SK-N-SH (cell line): ENCODE results near the gene IPCEF1. TPM values are rescaled to one million over a fixed set of nuclear protein-coding genes. Genes with fewer than 3 reads are reported as not detected.
"Not testable (repeated sequence)": the region's sequence is repeated elsewhere in the genome, so short reads cannot be mapped to it uniquely, and the experiment has no call there.

ENCODE experiments used
- CTCF ChIA-PET: fragments of 300-600, 350-600 bp; formaldehyde crosslinking; extraction: SDS; loops from one replicate; lab custom pipeline; 2021; lab: Yijun Ruan, JAX
- POLR2A ChIA-PET: fragments of 350-600 bp; sonication (Branson Sonifier 250); formaldehyde crosslinking; extraction: SDS; loops from one replicate; lab custom pipeline; 2020; ENCODE audit warnings: antibody characterized with exemption, inconsistent platforms; lab: Yijun Ruan, JAX
- DNase-seq: peaks from one replicate; pipeline ENCODE4 v3.0.0; 2012
- H2AFZ ChIP-seq: fragments of 200-600 bp; sonication (generic); 2 replicates; pipeline ENCODE4 v1.8.1; 2016; ENCODE audit warnings: antibody characterized with exemption, mild to moderate bottlenecking, low read depth
- H3F3A ChIP-seq: fragments of 200-600 bp; sonication (generic); replicated peaks from 2 replicates; pipeline ENCODE3; 2016; ENCODE audit warnings: antibody characterized with exemption, mild to moderate bottlenecking; ENCODE audit not compliant: insufficient read depth
- H3K27ac ChIP-seq, 2 experiments: fragments of 200-500 bp in 1 of 2; fragments of 200-600 bp in 1 of 2; sonication (Bioruptor generic) in 1 of 2; sonication (generic), shearing (Covaris generic) in 1 of 2; 2 replicates each; pipeline versions ENCODE4 v1.5.1 to v1.6.1; 2014 to 2016; ENCODE audit warnings: low read depth in 2 of 2, inconsistent platforms in 1 of 2, low read length in 1 of 2, mild to moderate bottlenecking in 1 of 2, mixed read lengths in 1 of 2
- H3K27me3 ChIP-seq: fragments of 200-600 bp; sonication (generic), shearing (Covaris generic); 2 replicates; pipeline ENCODE4 v1.6.1; 2016; ENCODE audit warnings: mixed run types; ENCODE audit not compliant: insufficient read depth
- H3K36me3 ChIP-seq, 2 experiments: fragments of 200-500 bp in 1 of 2; fragments of 200-600 bp in 1 of 2; sonication (Bioruptor generic) in 1 of 2; sonication (generic) in 1 of 2; replicated peaks in 1 of 2; 2 replicates each; pipeline versions ENCODE3 to v1.5.1; 2014 to 2016; ENCODE audit warnings: low read length in 1 of 2, mild to moderate bottlenecking in 1 of 2; ENCODE audit not compliant: insufficient read depth in 2 of 2, control insufficient read depth in 1 of 2
- H3K4me1 ChIP-seq, 2 experiments: fragments of 200-500 bp in 1 of 2; fragments of 200-600 bp in 1 of 2; sonication (Bioruptor generic) in 1 of 2; sonication (generic), shearing (Covaris generic) in 1 of 2; 2 replicates each; pipeline versions ENCODE4 v1.5.1 to v1.6.1; 2014 to 2016; ENCODE audit warnings: low read depth in 1 of 2, low read length in 1 of 2, mixed run types in 1 of 2; ENCODE audit not compliant: insufficient read depth in 2 of 2, control insufficient read depth in 1 of 2
- H3K4me2 ChIP-seq: fragments of 200-600 bp; sonication (generic), shearing (Covaris generic); 2 replicates; pipeline ENCODE4 v1.6.1; 2017; ENCODE audit warnings: mixed run types
- H3K4me3 ChIP-seq, 2 experiments: fragments of 200-500 bp in 1 of 2; fragments of 200-600 bp in 1 of 2; sonication (Bioruptor generic) in 1 of 2; sonication (generic), shearing (Covaris generic) in 1 of 2; 2 replicates each; pipeline versions ENCODE4 v1.5.1 to v1.8.1; 2014 to 2016; ENCODE audit warnings: low read depth in 2 of 2, inconsistent platforms in 1 of 2, low read length in 1 of 2, mild to moderate bottlenecking in 1 of 2, mixed read lengths in 1 of 2, moderate library complexity in 1 of 2
- H3K79me2 ChIP-seq: fragments of 200-600 bp; sonication (generic); 2 replicates; pipeline ENCODE4 v1.8.1; 2017; ENCODE audit warnings: mild to moderate bottlenecking; ENCODE audit not compliant: insufficient read depth
- H3K9ac ChIP-seq: fragments of 200-600 bp; sonication (generic); 2 replicates; pipeline ENCODE4 v1.6.1; 2017; ENCODE audit warnings: mixed run types
- H3K9me2 ChIP-seq: fragments of 200-600 bp; sonication (generic); 2 replicates; pipeline ENCODE4 v1.6.1; 2017; ENCODE audit warnings: mixed run types
- H3K9me3 ChIP-seq: fragments of 200-600 bp; sonication (generic); 2 replicates; pipeline ENCODE4 v1.6.1; 2017; ENCODE audit warnings: mixed run types, mild to moderate bottlenecking, moderate library complexity
- H4K20me1 ChIP-seq: fragments of 200-600 bp; sonication (generic); 2 replicates; pipeline ENCODE4 v1.6.1; 2017; ENCODE audit warnings: mild to moderate bottlenecking, mixed run types; ENCODE audit not compliant: insufficient read depth
- CHD2 ChIP-seq: fragments of 150-350 bp; IDR thresholded peaks from 2 replicates; pipeline ENCODE4 v1.6.1; 2018; ENCODE audit warnings: low read length; ENCODE audit not compliant: partially characterized antibody
- ELF1 ChIP-seq: IDR thresholded peaks from 2 replicates; pipeline ENCODE4 v1.4.0; 2012
- FOXJ3 ChIP-seq: sonication (generic); formaldehyde crosslinking; IDR thresholded peaks from 2 replicates; pipeline ENCODE4 v1.5.1; 2020; ENCODE audit warnings: mild to moderate bottlenecking, missing genetic modification reagents
- IRF3 ChIP-seq: fragments of 150-350 bp; IDR thresholded peaks from 2 replicates; pipeline ENCODE4 v1.6.1; 2016; ENCODE audit warnings: mild to moderate bottlenecking, low read depth, low read length
- JUND ChIP-seq: IDR thresholded peaks from 2 replicates; pipeline ENCODE4 v1.4.0; 2012
- MEF2A ChIP-seq: IDR thresholded peaks from 2 replicates; pipeline ENCODE4 v1.4.0; 2012; ENCODE audit warnings: low read depth, borderline replicate concordance
- NRF1 ChIP-seq: IDR thresholded peaks from 2 replicates; pipeline ENCODE4 v1.6.1; 2012; ENCODE audit warnings: low read depth, mild to moderate bottlenecking, low read length
- POLR2AphosphoS5 ChIP-seq: IDR thresholded peaks from 2 replicates; pipeline ENCODE4 v1.6.1; 2012; ENCODE audit warnings: low read depth, low read length
- RAD21 ChIP-seq: IDR thresholded peaks from 2 replicates; pipeline ENCODE4 v1.6.1; 2012; ENCODE audit warnings: mild to moderate bottlenecking, low read length
- RCOR1 ChIP-seq: fragments of 150-350 bp; IDR thresholded peaks from 2 replicates; pipeline ENCODE4 v1.6.1; 2017; ENCODE audit warnings: antibody characterized with exemption, low read length
- RFX5 ChIP-seq: IDR thresholded peaks from 2 replicates; pipeline ENCODE4 v1.6.1; 2012; ENCODE audit warnings: mild to moderate bottlenecking, improper control_type of control experiment, low read length
- SIN3A ChIP-seq: IDR thresholded peaks from 2 replicates; pipeline ENCODE4 v1.6.1; 2012; ENCODE audit warnings: low read depth, mild to moderate bottlenecking, low read length, moderate library complexity, borderline replicate concordance
- SMC3 ChIP-seq: IDR thresholded peaks from 2 replicates; pipeline ENCODE4 v1.6.1; 2012; ENCODE audit warnings: low read depth, low read length, improper control_type of control experiment
- TCF12 ChIP-seq: IDR thresholded peaks from 2 replicates; pipeline ENCODE4 v1.4.0; 2012
- TEAD4 ChIP-seq: IDR thresholded peaks from 2 replicates; pipeline ENCODE4 v1.4.0; 2012; ENCODE audit warnings: mild to moderate bottlenecking, borderline replicate concordance; ENCODE audit not compliant: insufficient read depth
- USF2 ChIP-seq: fragments of 150-350 bp; IDR thresholded peaks from 2 replicates; pipeline ENCODE4 v1.6.1; 2017; ENCODE audit warnings: antibody characterized with exemption, low read length, low read depth, borderline replicate concordance
- WGBS: methylation state at CpG from one replicate; pipeline ENCODE4 v1.1.6; 2017; ENCODE audit warnings: low lambda C conversion rate; 5-methylcytosine and 5-hydroxymethylcytosine counted together
- polyA plus RNA-seq, 3 experiments: library from polyadenylated mRNA; depleted of rRNA; stranded (reverse); fragments of >200 nt; gene quantifications; 2 replicates each; pipeline ENCODE4 v1.2.3, GENCODE V29; 2012
- TF ChIP-seq, protein P1 (sequence below): IDR thresholded peaks from 2 replicates; pipeline ENCODE4 v1.4.0; 2012; ENCODE audit warnings: low read depth, borderline replicate concordance
- TF ChIP-seq, protein P2 (sequence below): IDR thresholded peaks from 2 replicates; pipeline ENCODE4 v1.4.0; 2012; ENCODE audit warnings: low read depth

IPCEF1 gene
- polyA plus RNA-seq, 1 of the 3 experiments (the other 2 are of a cell fraction): not detected

- WGBS: 66% methylated on average over 5 of the region's 5 CpGs
- H3K4me3 ChIP-seq: no peak overlapping the region
- no peak overlapping the region for H2AFZ ChIP-seq
- no peak overlapping the region for H3K4me2 ChIP-seq
- H3K27me3 ChIP-seq: no peaks in the 10 kb centered on the region
- POLR2A ChIA-PET: no interaction called here
- H3K9me3 ChIP-seq: no peaks in the 10 kb centered on the region
- no peak overlapping the region for H3K27ac ChIP-seq
- H3K4me1 ChIP-seq: no peaks in the 10 kb centered on the region; a peak in 1 of 4 replicates
- DNase-seq: no peak
- no peaks in the 10 kb centered on the region for H3K79me2 ChIP-seq
- no peaks in the 10 kb centered on the region for H3F3A ChIP-seq
- CTCF ChIA-PET: interaction anchor here (1.8 kb wide), 1 partner anchor 27 kb away, joined by 4 read pairs; no protein-coding TSS in a partner anchor
- H4K20me1 ChIP-seq: no peaks in the 10 kb centered on the region
- H3K36me3 ChIP-seq: no peaks in the 10 kb centered on the region
- H3K9ac ChIP-seq: no peak overlapping the region
- H3K9me2 ChIP-seq: no peaks in the 10 kb centered on the region
- TF ChIP-seq SIN3A (no peak), RFX5 (no peak), FOXJ3 (CRISPR knock-in tag) (no peak), CHD2 (no peak), RCOR1 (no peak), IRF3 (no peak), ELF1 (no peak), RAD21 (no peak), TEAD4 (no peak), JUND (no peak), SMC3 (no peak), POLR2AphosphoS5 (no peak), TCF12 (no peak), NRF1 (no peak), USF2 (no peak), MEF2A (no peak)
- TF ChIP-seq, protein P1, sequence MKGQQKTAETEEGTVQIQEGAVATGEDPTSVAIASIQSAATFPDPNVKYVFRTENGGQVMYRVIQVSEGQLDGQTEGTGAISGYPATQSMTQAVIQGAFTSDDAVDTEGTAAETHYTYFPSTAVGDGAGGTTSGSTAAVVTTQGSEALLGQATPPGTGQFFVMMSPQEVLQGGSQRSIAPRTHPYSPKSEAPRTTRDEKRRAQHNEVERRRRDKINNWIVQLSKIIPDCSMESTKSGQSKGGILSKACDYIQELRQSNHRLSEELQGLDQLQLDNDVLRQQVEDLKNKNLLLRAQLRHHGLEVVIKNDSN: no peak
- TF ChIP-seq, protein P2, sequence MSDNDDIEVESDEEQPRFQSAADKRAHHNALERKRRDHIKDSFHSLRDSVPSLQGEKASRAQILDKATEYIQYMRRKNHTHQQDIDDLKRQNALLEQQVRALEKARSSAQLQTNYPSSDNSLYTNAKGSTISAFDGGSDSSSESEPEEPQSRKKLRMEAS: no peak
Observed at GRCh38 chr6:154179434-154179833, 177.2 kb downstream of the IPCEF1 start.

DNA sequence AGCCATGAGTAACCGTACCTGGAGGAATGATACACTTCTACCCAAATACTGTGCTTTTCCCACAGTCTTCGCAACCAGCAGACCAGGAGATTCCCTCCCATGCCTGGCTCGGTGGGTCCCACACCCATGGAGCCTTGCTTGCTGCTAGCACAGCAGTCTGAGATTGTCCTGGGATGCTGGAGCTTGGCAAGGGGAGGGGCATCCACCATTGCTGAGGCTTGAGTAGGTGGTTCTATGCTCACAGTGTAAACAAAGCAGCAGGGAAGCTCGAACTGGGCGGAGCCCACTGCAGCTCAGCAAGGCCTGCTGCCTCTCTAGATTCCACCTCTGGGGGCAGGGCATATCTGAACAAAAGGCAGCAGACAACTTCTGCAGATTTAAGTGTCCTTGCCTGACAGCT lies 184.2 kb downstream of the IPCEF1 start:
- H3K9me2 ChIP-seq, H3F3A ChIP-seq, H3K79me2 ChIP-seq, H4K20me1 ChIP-seq, DNase-seq, POLR2A ChIA-PET, H2AFZ ChIP-seq, H3K9ac ChIP-seq, H3K27me3 ChIP-seq, CTCF ChIA-PET, H3K36me3 ChIP-seq, H3K9me3 ChIP-seq, H3K4me2 ChIP-seq, H3K27ac ChIP-seq, H3K4me1 ChIP-seq, H3K4me3 ChIP-seq: not testable (repeated sequence)
- 55% methylated on average over 3 of the region's 5 CpGs for WGBS
